Endothelial cell of umbilical vein (primary cell): ENCODE measurements around the gene MATCAP1. TPM values are rescaled to one million over a fixed set of nuclear protein-coding genes. Genes with fewer than 3 reads are reported as not detected.

Experiments used
- BruUV-seq: library from RNA; stranded (reverse); fragments of 400-500 nt; replicated peaks from 2 replicates; lab custom pipeline; 2021; lab: Mats Ljungman, UMichigan
- CTCF ChIA-PET: fragments of 300-600, 350-600 bp; sonication (Branson Sonifier 250); formaldehyde crosslinking; loops from one replicate; lab custom pipeline; 2021; ENCODE audit warnings: antibody characterized with exemption, inconsistent platforms; lab: Charles Lee
- POLR2A ChIA-PET: fragments of 300-600, 350-600 bp; sonication (Branson Sonifier 250); formaldehyde crosslinking; loops from one replicate; lab custom pipeline; 2021; ENCODE audit warnings: antibody characterized with exemption, inconsistent platforms; lab: Charles Lee
- DNase-seq: peaks from one replicate; pipeline ENCODE4 v3.0.0-alpha.2; 2011; ENCODE audit warnings: low read depth, low spot score
- FAIRE-seq: peaks from 2 replicates; lab custom pipeline; 2011; peaks lifted over from hg19 to GRCh38; lab: Jason Lieb, UNC
- H2AFZ ChIP-seq: 2 replicates; pipeline ENCODE4 v1.6.0; 2012; ENCODE audit warnings: low read depth, low read length, control low read depth, inconsistent platforms
- H3K27ac ChIP-seq: 2 replicates; pipeline ENCODE4 v1.5.1; 2011; ENCODE audit warnings: low read depth, mild to moderate bottlenecking, control low read depth, low read length, moderate library complexity; ENCODE audit not compliant: insufficient read depth
- H3K27me3 ChIP-seq, 2 experiments: 2 replicates each; pipeline versions ENCODE4 v1.6.0 to v1.6.1; 2011; ENCODE audit warnings: low read length in 2 of 2, mixed read lengths in 1 of 2; ENCODE audit not compliant: control insufficient read depth in 2 of 2, insufficient read depth in 2 of 2
- H3K36me3 ChIP-seq, 2 experiments: 2 replicates in 1 of 2; 3 replicates in 1 of 2; pipeline ENCODE4 v1.5.1; 2011; ENCODE audit warnings: low read length in 2 of 2, mild to moderate bottlenecking in 1 of 2, moderate library complexity in 1 of 2; ENCODE audit not compliant: control insufficient read depth in 2 of 2, insufficient read depth in 2 of 2; ENCODE audit errors: extremely low read depth in 1 of 2
- H3K4me1 ChIP-seq: 3 replicates; pipeline ENCODE4 v1.5.1; 2011; ENCODE audit warnings: mild to moderate bottlenecking, low read length; ENCODE audit not compliant: control insufficient read depth, insufficient read depth; ENCODE audit errors: extremely low read depth
- H3K4me2 ChIP-seq: 2 replicates; pipeline ENCODE4 v1.6.1; 2011; ENCODE audit warnings: low read length, control low read depth, mixed read lengths; ENCODE audit not compliant: insufficient read depth
- H3K4me3 ChIP-seq, 3 experiments: fragments of 200-600 bp in 1 of 3; sonication (generic), shearing (Covaris generic) in 1 of 3; replicated peaks in 1 of 3; 2 replicates each; pipeline ENCODE4 v1.5.1; 2011 to 2016; ENCODE audit warnings: control low read depth in 3 of 3, low read length in 3 of 3, mild to moderate bottlenecking in 2 of 3, inconsistent platforms in 1 of 3, low read depth in 1 of 3, moderate library complexity in 1 of 3; ENCODE audit not compliant: insufficient read depth in 1 of 3
- H3K79me2 ChIP-seq: 2 replicates; pipeline ENCODE4 v1.6.0; 2012; ENCODE audit warnings: low read length, inconsistent platforms; ENCODE audit not compliant: control insufficient read depth, insufficient read depth
- H3K9ac ChIP-seq: replicated peaks from 2 replicates; pipeline ENCODE3; 2011; ENCODE audit warnings: low read length, control low read depth; ENCODE audit not compliant: insufficient read depth; ENCODE audit errors: extremely low read depth
- H3K9me1 ChIP-seq: replicated peaks from 3 replicates; pipeline ENCODE4 v1.6.0; 2011; ENCODE audit warnings: mild to moderate bottlenecking, low read length; ENCODE audit not compliant: control insufficient read depth, insufficient read depth; ENCODE audit errors: extremely low read depth
- H3K9me3 ChIP-seq: replicated peaks from 2 replicates; pipeline ENCODE4 v1.5.1; 2012; ENCODE audit warnings: low read length, inconsistent platforms; ENCODE audit not compliant: control insufficient read depth, insufficient read depth
- H4K20me1 ChIP-seq: replicated peaks from 2 replicates; pipeline ENCODE3; 2011; ENCODE audit warnings: mild to moderate bottlenecking, low read length; ENCODE audit not compliant: control insufficient read depth, insufficient read depth; ENCODE audit errors: extremely low read depth
- EZH2 ChIP-seq: IDR thresholded peaks from 2 replicates; pipeline ENCODE4 v1.6.1; 2012; ENCODE audit warnings: borderline replicate concordance, low read depth, mild to moderate bottlenecking, moderate library complexity, low read length, inconsistent platforms; ENCODE audit not compliant: severe bottlenecking
- FOS ChIP-seq: IDR thresholded peaks from 2 replicates; pipeline ENCODE4 v1.6.1; 2011; ENCODE audit warnings: mild to moderate bottlenecking, low read length, moderate library complexity, borderline replicate concordance; ENCODE audit not compliant: insufficient read depth
- GATA2 ChIP-seq: IDR thresholded peaks from 2 replicates; pipeline ENCODE4 v1.7.0; 2011; ENCODE audit warnings: low read depth, mild to moderate bottlenecking, moderate library complexity, mixed read lengths, low read length; ENCODE audit not compliant: insufficient read length, insufficient read depth
- JUN ChIP-seq: IDR thresholded peaks from 2 replicates; pipeline ENCODE4 v1.6.1; 2011; ENCODE audit warnings: borderline replicate concordance, low read depth; ENCODE audit not compliant: insufficient read length, insufficient read depth
- MYC ChIP-seq: IDR thresholded peaks from one replicate; pipeline ENCODE4 v1.6.1; 2011; ENCODE audit warnings: mild to moderate bottlenecking, low read depth, low read length
- POLR2A ChIP-seq: IDR thresholded peaks from 2 replicates; pipeline ENCODE4 v1.6.1; 2012; ENCODE audit warnings: low read depth, mild to moderate bottlenecking, control low read depth, low read length
- POLR2AphosphoS5 ChIP-seq: IDR thresholded peaks from 2 replicates; pipeline ENCODE4 v1.6.1; 2012; ENCODE audit warnings: low read depth, mild to moderate bottlenecking, control low read depth, low read length, moderate library complexity; ENCODE audit not compliant: insufficient read depth
- dilution Hi-C: fragments of 300-500 bp; cut with MboI; formaldehyde crosslinking; loops from one replicate; pipeline ENCODE4 v1.15.0; 2019; ENCODE audit warnings: low sequenced_read_pairs; ENCODE audit not compliant: extremely low pct_ligation_motif_present
- intact Hi-C: fragments of 100-400 bp; cut with micrococcal nuclease; formaldehyde crosslinking; loops from one replicate; pipeline ENCODE4 v1.10.0; 2022
- polyA plus RNA-seq, 4 experiments: library from polyadenylated mRNA; depleted of rRNA in 3 of 4; stranded (reverse) in 3 of 4; unstranded in 1 of 4; fragments of >200 nt; gene quantifications; 2 replicates each; pipeline versions ENCODE4 v1.2.1 to v1.2.3, GENCODE V29; 2011 to 2012; ENCODE audit warnings: missing spikeins in 1 of 4
- total RNA-seq: library from RNA; stranded (reverse); gene quantifications from 2 replicates; pipeline ENCODE4 v1.2.3, GENCODE V29; 2021
- TF ChIP-seq, protein P1 (sequence below): IDR thresholded peaks from 2 replicates; pipeline ENCODE4 v1.6.1; 2011; ENCODE audit not compliant: insufficient read depth, insufficient read length
- TF ChIP-seq, protein P2 (sequence below), 2 donors: IDR thresholded peaks; 1 replicate in 1 of 2; 2 replicates in 1 of 2; pipeline ENCODE4 v1.5.1; 2011; ENCODE audit warnings: low read length in 2 of 2, mild to moderate bottlenecking in 2 of 2, moderate library complexity in 2 of 2, control low read depth in 1 of 2, inconsistent platforms in 1 of 2, low read depth in 1 of 2; ENCODE audit not compliant: insufficient read depth in 1 of 2; ENCODE audit errors: extremely low read depth in 1 of 2

MATCAP1 gene
- total and polyA plus RNA-seq, 2 donors (not counting 3 experiments of a cell fraction or from before 2014, with no cell fraction given), result 44.5 to 53.3 TPM

DNA sequence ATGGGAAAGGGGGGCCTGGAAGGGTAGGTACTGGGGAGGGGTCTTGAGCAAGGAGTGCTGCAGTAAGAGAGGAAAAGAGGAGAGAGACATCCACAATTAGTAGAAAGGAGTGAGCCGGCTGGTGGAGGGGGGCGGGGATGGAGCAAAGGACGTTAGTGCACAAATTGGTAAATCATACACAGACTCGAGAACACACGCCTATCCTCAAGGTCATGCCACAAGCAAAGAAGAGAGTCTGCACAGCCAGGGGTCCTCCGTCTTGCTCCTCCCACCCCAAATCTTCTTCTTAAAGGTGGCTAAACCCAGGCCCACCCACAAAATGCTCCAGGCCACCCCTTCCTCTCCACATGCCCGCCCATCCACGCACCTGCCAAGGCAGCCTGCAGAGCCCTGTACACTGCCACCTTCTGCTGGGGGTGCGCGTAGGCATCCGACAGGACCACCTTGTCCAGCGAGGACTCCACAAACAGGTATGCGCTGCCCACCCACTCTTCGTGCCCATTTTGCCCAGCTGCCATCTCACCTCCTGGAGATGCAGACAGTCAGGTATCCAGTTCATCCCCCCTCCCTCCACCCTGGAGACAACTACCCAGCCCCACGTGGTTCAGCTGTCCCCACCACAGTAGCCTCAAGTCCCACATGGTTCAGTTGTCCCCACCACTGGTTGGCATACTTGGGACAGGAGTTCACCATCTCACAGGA, 27.5 kb downstream of the MATCAP1 start:
- FAIRE-seq (no peak), DNase-seq (no peak)
- no peaks in the 10 kb centered on the region for H3K9me1 ChIP-seq
- no peak overlapping the region for H2AFZ ChIP-seq
- no peaks in the 10 kb centered on the region for H3K79me2 ChIP-seq
- no peak overlapping the region for H3K27ac ChIP-seq
- dilution Hi-C loops (no loop called here), intact Hi-C loops (no loop called here)
- H3K36me3 ChIP-seq, result no peaks in the 10 kb centered on the region
- CTCF ChIA-PET, result interaction anchor here (1.3 to 8.2 kb wide), 15 partner anchors 18 to 203 kb away, joined by 5 to 302 read pairs (median 20); no protein-coding TSS in a partner anchor
- BruUV-seq, result no TSS peak
- H3K4me3 ChIP-seq, result no peak overlapping the region
- POLR2A ChIA-PET, result no interaction called here
- TF ChIP-seq, protein P1, sequence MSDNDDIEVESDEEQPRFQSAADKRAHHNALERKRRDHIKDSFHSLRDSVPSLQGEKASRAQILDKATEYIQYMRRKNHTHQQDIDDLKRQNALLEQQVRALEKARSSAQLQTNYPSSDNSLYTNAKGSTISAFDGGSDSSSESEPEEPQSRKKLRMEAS, result no peak
- no peak for TF ChIP-seq GATA2
- no peaks in the 10 kb centered on the region for H4K20me1 ChIP-seq
- peaks cover 4% of the 10 kb centered on the region for H3K4me1 ChIP-seq
- no peaks in the 10 kb centered on the region for H3K9me3 ChIP-seq
- peaks cover 2% of the 10 kb centered on the region in 2 experiments for H3K27me3 ChIP-seq
- no peak overlapping the region for H3K9ac ChIP-seq
- no peak overlapping the region for H3K4me2 ChIP-seq

DNA sequence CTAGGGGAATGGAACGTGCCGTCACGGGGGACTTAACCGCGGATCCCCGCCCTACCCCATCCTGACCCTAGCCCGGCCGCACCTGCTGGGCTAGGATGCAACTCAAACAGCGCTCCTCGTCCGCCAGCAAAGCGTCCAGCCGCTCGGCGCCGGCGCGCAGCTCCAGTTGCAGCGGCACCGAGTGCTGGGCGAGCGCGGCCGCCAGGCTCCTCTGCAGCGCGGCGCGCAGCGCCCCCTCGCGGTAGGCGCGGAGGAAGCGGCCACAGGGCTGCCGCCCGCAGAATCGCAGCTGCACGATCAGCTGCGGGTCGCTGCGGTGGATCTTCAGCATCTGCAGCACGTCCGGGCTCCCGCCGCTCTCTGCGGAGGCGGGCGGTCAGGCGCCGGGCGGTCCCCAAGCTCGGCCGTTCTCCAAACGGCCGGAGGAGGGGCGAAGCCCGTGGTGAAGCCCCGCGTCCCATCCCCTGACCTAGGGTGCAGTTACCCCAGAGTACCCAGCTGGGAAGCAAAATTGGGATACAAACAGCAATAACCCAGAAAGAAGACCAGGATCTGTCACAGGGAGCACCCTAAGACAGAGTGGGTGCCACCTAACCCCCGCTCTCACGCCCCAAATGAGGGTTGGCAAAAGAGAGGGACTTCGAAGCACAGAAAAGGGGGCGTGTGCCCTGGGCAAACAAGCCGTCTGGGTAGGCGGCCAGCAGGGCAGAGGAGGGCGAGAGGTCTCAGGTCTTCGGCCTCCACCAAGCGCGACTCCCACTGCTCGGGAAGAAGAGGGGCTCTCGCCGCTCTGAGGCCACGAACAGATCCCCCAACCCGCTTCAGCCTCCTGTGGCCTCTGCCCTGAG, 28.2 kb downstream of the MATCAP1 start:
- H3K27me3 ChIP-seq, result peaks cover 2% of the 10 kb centered on the region in 2 experiments
- POLR2A ChIA-PET, result interaction anchor here (1.2 kb wide), 1 partner anchor 137 kb away, joined by 12 read pairs; no protein-coding TSS in a partner anchor
- peak; percentile 48 for TF ChIP-seq POLR2AphosphoS5
- peak; percentile 62 for TF ChIP-seq EZH2
- TF ChIP-seq GATA2, result no peak
- TF ChIP-seq, protein P1, result no peak
- TF ChIP-seq, protein P2, sequence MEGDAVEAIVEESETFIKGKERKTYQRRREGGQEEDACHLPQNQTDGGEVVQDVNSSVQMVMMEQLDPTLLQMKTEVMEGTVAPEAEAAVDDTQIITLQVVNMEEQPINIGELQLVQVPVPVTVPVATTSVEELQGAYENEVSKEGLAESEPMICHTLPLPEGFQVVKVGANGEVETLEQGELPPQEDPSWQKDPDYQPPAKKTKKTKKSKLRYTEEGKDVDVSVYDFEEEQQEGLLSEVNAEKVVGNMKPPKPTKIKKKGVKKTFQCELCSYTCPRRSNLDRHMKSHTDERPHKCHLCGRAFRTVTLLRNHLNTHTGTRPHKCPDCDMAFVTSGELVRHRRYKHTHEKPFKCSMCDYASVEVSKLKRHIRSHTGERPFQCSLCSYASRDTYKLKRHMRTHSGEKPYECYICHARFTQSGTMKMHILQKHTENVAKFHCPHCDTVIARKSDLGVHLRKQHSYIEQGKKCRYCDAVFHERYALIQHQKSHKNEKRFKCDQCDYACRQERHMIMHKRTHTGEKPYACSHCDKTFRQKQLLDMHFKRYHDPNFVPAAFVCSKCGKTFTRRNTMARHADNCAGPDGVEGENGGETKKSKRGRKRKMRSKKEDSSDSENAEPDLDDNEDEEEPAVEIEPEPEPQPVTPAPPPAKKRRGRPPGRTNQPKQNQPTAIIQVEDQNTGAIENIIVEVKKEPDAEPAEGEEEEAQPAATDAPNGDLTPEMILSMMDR (IDR thresholded peaks at IDR 0.05; ENCODE audit: extremely low read depth in 1 of 2, insufficient read depth in 1 of 2, low read depth in 1 of 2, low read length in 2 of 2), result peak; percentile 89 to 96
- TF ChIP-seq FOS, result no peak
- peak; percentile 24 for TF ChIP-seq POLR2A
- TF ChIP-seq JUN, result no peak
- no peak for TF ChIP-seq MYC
- no peaks in the 10 kb centered on the region for H3K9me3 ChIP-seq
- no peaks in the 10 kb centered on the region for H3K79me2 ChIP-seq
- H3K4me1 ChIP-seq, result peaks cover 4% of the 10 kb centered on the region
- no peak overlapping the region for H3K9ac ChIP-seq
- H3K4me3 ChIP-seq, result peak overlapping the region in 1 of 3 experiments; percentile 15
- peak overlapping the region; percentile 44 for H3K4me2 ChIP-seq
- no peak overlapping the region for H3K27ac ChIP-seq
- H4K20me1 ChIP-seq, result no peaks in the 10 kb centered on the region
- FAIRE-seq, result peak; percentile 86
- BruUV-seq, result no TSS peak
- CTCF ChIA-PET, result interaction anchor here (0.6 to 8.2 kb wide), 66 partner anchors 9 to 325 kb away, joined by 3 to 302 read pairs (median 7); partner anchors contain the start of genes CDH16, CES3, CES4A and CIAO2B
- dilution Hi-C loops (no loop called here), intact Hi-C loops (loop anchor here (1.0 kb wide), 3 partner anchors 51 to 178 kb away; no protein-coding TSS in a partner anchor)
- DNase-seq, result peak; percentile 60
- no peak overlapping the region for H2AFZ ChIP-seq
- no peaks in the 10 kb centered on the region for H3K36me3 ChIP-seq
- H3K9me1 ChIP-seq, result no peaks in the 10 kb centered on the region
